Spleen (tissue), 11 donors: ENCODE measurements around the gene ATOH8. TPM values are rescaled to one million over a fixed set of nuclear protein-coding genes. Genes with fewer than 3 reads are reported as not detected.

ENCODE experiments used
- DNase-seq: peaks from one replicate; pipeline ENCODE4 v3.0.0-alpha.2; 2020
- H3K27ac ChIP-seq, 8 donors: fragments of 200-600 bp; sonication (generic) in 7 of 8; 1 replicate in 4 of 8; 2 replicates in 4 of 8; pipeline versions ENCODE4 v1.5.0 to v1.8.0; 2016 to 2021; ENCODE audit warnings: inconsistent platforms in 4 of 8, mild to moderate bottlenecking in 4 of 8, moderate library complexity in 1 of 8
- H3K27me3 ChIP-seq, 7 donors: fragments of 200-600 bp; sonication (generic) in 6 of 7; replicated peaks in 1 of 7; 1 replicate in 4 of 7; 2 replicates in 3 of 7; pipeline versions ENCODE4 v1.5.0 to v1.8.0; 2016 to 2021; ENCODE audit warnings: inconsistent platforms in 3 of 7, mild to moderate bottlenecking in 1 of 7
- H3K36me3 ChIP-seq, 6 donors: fragments of 200-600 bp; sonication (generic) in 5 of 6; 1 replicate in 4 of 6; 2 replicates in 2 of 6; pipeline versions ENCODE4 v1.5.0 to v1.8.0; 2016 to 2021; ENCODE audit warnings: inconsistent platforms in 2 of 6
- H3K4me1 ChIP-seq, 6 donors: fragments of 200-600 bp; sonication (generic) in 5 of 6; 1 replicate in 3 of 6; 2 replicates in 3 of 6; pipeline versions ENCODE4 v1.5.0 to v1.8.0; 2016 to 2021; ENCODE audit warnings: inconsistent platforms in 3 of 6
- H3K4me3 ChIP-seq, 8 donors: fragments of 200-600 bp; sonication (generic) in 7 of 8; 1 replicate in 4 of 8; 2 replicates in 4 of 8; pipeline versions ENCODE4 v1.5.0 to v1.8.0; 2016 to 2021; ENCODE audit warnings: inconsistent platforms in 4 of 8, mild to moderate bottlenecking in 4 of 8, moderate library complexity in 2 of 8
- H3K9me3 ChIP-seq, 8 donors: fragments of 200-600 bp; sonication (generic) in 7 of 8; 1 replicate in 4 of 8; 2 replicates in 4 of 8; pipeline versions ENCODE4 v1.5.0 to v1.8.0; 2016 to 2021; ENCODE audit warnings: inconsistent platforms in 4 of 8
- CTCF ChIP-seq, 11 experiments: fragments of 200-600 bp in 7 of 11; fragments of 450-650 bp in 4 of 11; sonication (generic) in 4 of 11; IDR thresholded peaks in 8 of 11; conservative IDR thresholded peaks in 3 of 11; 1 replicate in 7 of 11; 2 replicates in 4 of 11; pipeline versions ENCODE4 v1.4.0 to v1.8.0; 2016 to 2021; ENCODE audit warnings: antibody characterized with exemption in 11 of 11, inconsistent platforms in 4 of 11, mild to moderate bottlenecking in 1 of 11
- POLR2A ChIP-seq, 3 donors: fragments of 450-650 bp; IDR thresholded peaks; one replicate each; pipeline ENCODE4 v1.5.1; 2017; ENCODE audit warnings: antibody characterized with exemption in 3 of 3, mild to moderate bottlenecking in 1 of 3
- POLR2AphosphoS5 ChIP-seq, 3 donors: sonication (generic); formaldehyde crosslinking; IDR thresholded peaks; one replicate each; pipeline ENCODE4 v1.5.1; 2017; ENCODE audit warnings: antibody characterized with exemption in 3 of 3
- WGBS, 5 donors: extraction: QIAGEN DNeasy Blood & Tissue Kit in 3 of 5; methylation state at CpG; one replicate each; pipeline versions ENCODE4 v1.1.5 to v1.1.7; 2013 to 2018; 5-methylcytosine and 5-hydroxymethylcytosine counted together
- intact Hi-C: fragments of 100-400 bp; cut with DNase I; formaldehyde crosslinking; loops from one replicate; pipeline ENCODE4 v1.15.0; 2023; ENCODE audit warnings: low total_unique reads
- polyA plus RNA-seq, 3 donors: library from polyadenylated mRNA; stranded (reverse); fragments of 200-250 nt; gene quantifications; one replicate each; pipeline ENCODE4 v1.2.1, GENCODE V29; 2013
- total RNA-seq, 7 donors: library from RNA; depleted of rRNA in 3 of 7; stranded (reverse); fragments of >200 nt in 3 of 7; fragmentation: NEBNext Ultra II Directional in 4 of 7; extraction: Animal tissue kit (Norgen Biotek cat#: 25700) in 4 of 7; gene quantifications; one replicate each; pipeline versions ENCODE4 v1.1.0 to v1.2.1, GENCODE V29; 2016 to 2021
- donor health status: healthy with polysubstance abuse.
- donor health status: DM: no; HTN: no; CAD: no; lungs with moderate emphysema.
- donor health status: DM: no; HTN: no; CAD: no.
- donor health status: Bipolar disorder and iron deficiency.
- donor health status: healthy.
- donor health status: DM: no; HTN: no; CAD: no.
- donor health status: DM: yes; HTN: yes; CAD: no.

Gene ATOH8
- total and polyA plus RNA-seq, 10 donors: 6.4 to 53.0 (median 17.4) TPM

DNA sequence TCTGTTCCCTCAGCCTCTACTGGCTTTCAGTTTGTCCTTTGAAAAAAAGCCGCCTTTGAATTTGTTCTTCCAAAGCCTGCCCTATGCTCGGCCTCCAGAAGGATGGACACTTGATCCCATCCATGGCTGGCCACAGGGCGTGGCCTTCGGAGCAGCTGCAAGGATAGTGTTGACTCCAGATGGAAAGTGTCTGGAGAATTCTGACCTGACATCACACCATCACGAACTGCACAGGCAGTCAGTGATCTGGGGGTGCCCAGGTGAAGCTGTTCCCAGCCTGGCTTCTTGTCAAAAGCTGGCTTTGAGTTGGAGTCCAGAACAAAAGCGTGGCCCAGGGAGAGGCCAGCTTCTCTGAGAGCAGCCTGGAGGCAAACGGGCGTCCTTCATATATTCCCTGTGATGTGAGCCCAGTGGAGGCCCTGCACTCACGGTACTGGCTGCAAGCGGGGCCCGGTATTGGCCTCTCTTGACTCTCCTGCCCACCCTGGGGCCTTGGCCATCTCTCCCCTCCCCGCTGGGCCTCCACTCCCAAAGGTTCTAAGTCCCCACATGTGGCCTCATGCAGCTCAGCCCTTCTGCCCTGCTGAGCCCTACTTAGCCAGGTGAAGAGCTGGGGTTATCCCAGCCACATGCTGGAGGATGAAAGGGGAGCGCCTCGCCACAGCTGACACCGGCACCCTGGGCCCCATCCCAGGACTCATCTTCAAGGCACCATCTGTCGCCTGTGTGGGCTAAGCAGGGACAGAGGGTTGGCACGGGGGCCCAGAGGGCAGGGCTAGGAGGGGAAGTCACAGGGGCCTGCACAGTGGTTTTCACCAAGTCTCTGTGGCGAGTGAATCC is 20.4 kb upstream of the ATOH8 start:
- Histone ChIP-seq H3K9me3 (no peaks in the 10 kb centered on the region), H3K27ac (peak overlapping the region in 1 of 8 donors; percentile 35), H3K36me3 (no peaks in the 10 kb centered on the region), H3K4me3 (no peak overlapping the region), H3K4me1 (peaks cover 0 to 14% (median 13%) of the 10 kb centered on the region in 6 donors), H3K27me3 (peaks cover 0 to 17% (median 0%) of the 10 kb centered on the region in 7 donors)
- TF ChIP-seq POLR2AphosphoS5 (IDR thresholded peaks at IDR 0.05): peak in 2 of 3 donors; percentile 45 to 52
- TF ChIP-seq CTCF (IDR thresholded peaks at IDR 0.05 in 8 of 11, conservative IDR thresholded peaks at IDR 0.05 in 3 of 11): no peak
- no peak for DNase-seq
- intact Hi-C loops: no loop called here
- 75 to 77% (median 76%) methylated on average over 12 to 18 of the region's 18 CpGs for WGBS, 5 donors

- peaks cover 0 to 7% (median 6%) of the 10 kb centered on the region in 6 donors for H3K4me1 ChIP-seq
- H3K36me3 ChIP-seq: no peaks in the 10 kb centered on the region
- TF ChIP-seq POLR2A (IDR thresholded peaks at IDR 0.05) (no peak), CTCF (IDR thresholded peaks at IDR 0.05 in 8 of 11, conservative IDR thresholded peaks at IDR 0.05 in 3 of 11) (no peak), POLR2AphosphoS5 (IDR thresholded peaks at IDR 0.05) (no peak)
- peaks cover 0 to 10% (median 0%) of the 10 kb centered on the region in 7 donors for H3K27me3 ChIP-seq
- H3K4me3 ChIP-seq: no peak overlapping the region
- no peak for DNase-seq
- WGBS, 5 donors: 83 to 100% (median 92%) methylated on average over 2 to 4 of the region's 4 CpGs
- no peaks in the 10 kb centered on the region for H3K9me3 ChIP-seq
- no peak overlapping the region for H3K27ac ChIP-seq
- intact Hi-C loops: no loop called here
Observed at GRCh38 chr2:85734015-85734414, 19.8 kb upstream of the ATOH8 start.

DNA sequence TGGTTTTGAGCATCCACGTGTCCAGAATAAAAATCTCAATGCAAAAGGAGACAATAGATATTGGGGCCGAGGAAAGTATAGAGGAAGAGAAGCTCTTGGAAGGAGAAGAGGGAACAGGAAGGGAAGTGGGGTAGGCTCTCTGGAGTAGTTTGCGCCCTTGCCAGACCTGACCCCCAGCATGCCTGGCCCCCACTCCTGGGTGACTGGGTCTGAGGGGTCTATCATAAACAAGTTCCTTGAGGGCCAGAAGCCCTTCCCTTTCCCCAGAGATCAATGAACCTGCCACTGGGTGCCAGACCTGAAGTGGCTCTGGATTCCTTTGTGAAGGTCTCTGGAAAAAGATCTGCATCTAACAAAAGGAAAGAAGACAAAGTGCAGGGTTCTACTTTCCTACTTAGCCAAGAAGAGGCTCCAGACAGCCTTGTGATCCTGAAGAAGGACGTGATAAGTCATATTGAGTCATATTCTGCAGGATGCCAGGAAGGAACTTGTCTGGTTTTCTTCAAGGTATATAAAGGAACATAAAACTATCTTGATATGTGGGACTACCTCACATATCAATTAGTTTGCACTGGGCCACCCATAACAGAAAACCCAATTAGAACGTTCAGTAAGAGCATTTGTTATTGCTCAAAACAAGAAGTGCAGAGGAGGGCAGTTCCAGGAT is 18.7 kb upstream of the ATOH8 start:
- no peaks in the 10 kb centered on the region for H3K36me3 ChIP-seq
- intact Hi-C loops: no loop called here
- H3K27ac ChIP-seq: no peak overlapping the region
- no peak for DNase-seq
- H3K4me3 ChIP-seq: no peak overlapping the region
- H3K9me3 ChIP-seq: no peaks in the 10 kb centered on the region
- TF ChIP-seq CTCF (IDR thresholded peaks at IDR 0.05 in 8 of 11, conservative IDR thresholded peaks at IDR 0.05 in 3 of 11): no peak
- TF ChIP-seq POLR2AphosphoS5 (IDR thresholded peaks at IDR 0.05): no peak
- TF ChIP-seq POLR2A (IDR thresholded peaks at IDR 0.05): no peak
- H3K4me1 ChIP-seq: no peaks in the 10 kb centered on the region
- 70 to 88% (median 75%) methylated on average over 5 of the region's 5 CpGs for WGBS, 5 donors
- peaks cover 0 to 3% (median 0%) of the 10 kb centered on the region in 7 donors for H3K27me3 ChIP-seq

- intact Hi-C loops: no loop called here
- Histone ChIP-seq H3K36me3 (no peaks in the 10 kb centered on the region), H3K4me1 (no peaks in the 10 kb centered on the region), H3K4me3 (no peak overlapping the region), H3K9me3 (no peaks in the 10 kb centered on the region), H3K27ac (no peak overlapping the region), H3K27me3 (peaks cover 0 to 3% (median 0%) of the 10 kb centered on the region in 7 donors)
- no peak for DNase-seq
- no peak for TF ChIP-seq POLR2A (IDR thresholded peaks at IDR 0.05)
- no peak for TF ChIP-seq CTCF (IDR thresholded peaks at IDR 0.05 in 8 of 11, conservative IDR thresholded peaks at IDR 0.05 in 3 of 11)
- TF ChIP-seq POLR2AphosphoS5 (IDR thresholded peaks at IDR 0.05): no peak
Observed at GRCh38 chr2:85735691-85736090, 18.1 kb upstream of the ATOH8 start.
